T-helper 22 cell (primary cell): ENCODE results near the gene IRF8.
"Not testable (repeated sequence)": the region's sequence is repeated elsewhere in the genome, so short reads cannot be mapped to it uniquely, and the experiment has no call there.

Experiments
- DNase-seq: peaks from one replicate; pipeline ENCODE4 v3.0.0-alpha.2; 2020; ENCODE audit warnings: low read depth

Gene IRF8

GRCh38 chr16:85898521-85899442 is at the start of gene IRF8:
Gene IRF8, plus strand, starts transcription at chr16:85899162. Its CDS starts 3,854 bp downstream, at chr16:85903016.
- no peak for DNase-seq

GRCh38 chr16:85849388-85849787 is 49.6 kb upstream of the IRF8 start:
- no peak for DNase-seq

GRCh38 chr16:85850344-85850880 is 48.5 kb upstream of the IRF8 start:
- no peak for DNase-seq

- DNase-seq: no peak
Observed at GRCh38 chr16:85851034-85851785, 47.8 kb upstream of the IRF8 start.

GRCh38 chr16:85853547-85854545 is 45.1 kb upstream of the IRF8 start:
- DNase-seq: no peak

- no peak for DNase-seq
Observed at GRCh38 chr16:85854935-85855334, 44.0 kb upstream of the IRF8 start.

- no peak for DNase-seq
Observed at GRCh38 chr16:85856079-85856478, 42.9 kb upstream of the IRF8 start.

- no peak for DNase-seq
Observed at GRCh38 chr16:85856585-85856984, 42.4 kb upstream of the IRF8 start.

- DNase-seq: no peak
Observed at GRCh38 chr16:85857406-85857805, 41.6 kb upstream of the IRF8 start.

GRCh38 chr16:85858571-85858970 is 40.4 kb upstream of the IRF8 start:
- not testable (repeated sequence) for DNase-seq

- DNase-seq: no peak
Observed at GRCh38 chr16:85858984-85859817, 39.8 kb upstream of the IRF8 start.

GRCh38 chr16:85859818-85860125 is 39.2 kb upstream of the IRF8 start:
- DNase-seq: no peak

- no peak for DNase-seq
Observed at GRCh38 chr16:85860413-85861094, 38.4 kb upstream of the IRF8 start.

- no peak for DNase-seq
Observed at GRCh38 chr16:85861095-85861825, 37.7 kb upstream of the IRF8 start.

GRCh38 chr16:85862476-85863383 is 36.2 kb upstream of the IRF8 start:
- no peak for DNase-seq

- DNase-seq: no peak
Observed at GRCh38 chr16:85863384-85863774, 35.6 kb upstream of the IRF8 start.

- no peak for DNase-seq
Observed at GRCh38 chr16:85864965-85865364, 34.0 kb upstream of the IRF8 start.

GRCh38 chr16:85867189-85867588 is 31.8 kb upstream of the IRF8 start:
- DNase-seq: no peak
